Neural progenitor cell (in vitro differentiated cells): ENCODE data around the gene C1orf74. TPM values are rescaled to one million over a fixed set of nuclear protein-coding genes. Genes with fewer than 3 reads are reported as not detected.

ENCODE experiments used
- DNase-seq: peaks from one replicate; pipeline ENCODE4 v3.0.0-alpha.2; 2016; ENCODE audit warnings: low spot score
- H2AFZ ChIP-seq: fragments of 200-600 bp; sonication (generic); replicated peaks from 2 replicates; pipeline ENCODE4 v1.6.1; 2016; ENCODE audit warnings: antibody characterized with exemption
- H3F3A ChIP-seq: fragments of 200-600 bp; sonication (generic); 2 replicates; pipeline ENCODE4 v1.6.1; 2016; ENCODE audit warnings: antibody characterized with exemption, low read depth
- H3K27ac ChIP-seq: fragments of 200-600 bp; sonication (generic); 2 replicates; pipeline ENCODE4 v1.5.1; 2016; ENCODE audit warnings: mild to moderate bottlenecking
- H3K27me3 ChIP-seq: fragments of 200-600 bp; sonication (generic); 2 replicates; pipeline ENCODE4 v1.6.1; 2016; ENCODE audit warnings: mild to moderate bottlenecking, moderate library complexity
- H3K36me3 ChIP-seq: fragments of 200-600 bp; sonication (generic); 2 replicates; pipeline ENCODE4 v1.5.1; 2016
- H3K4me1 ChIP-seq: fragments of 200-600 bp; sonication (generic); 2 replicates; pipeline ENCODE4 v1.6.1; 2016; ENCODE audit warnings: mixed run types
- H3K4me2 ChIP-seq: fragments of 200-600 bp; sonication (generic); 2 replicates; pipeline ENCODE4 v1.6.1; 2016
- H3K4me3 ChIP-seq: fragments of 200-600 bp; sonication (generic); 2 replicates; pipeline ENCODE4 v1.5.1; 2016
- H3K79me2 ChIP-seq: fragments of 200-600 bp; sonication (generic); 2 replicates; pipeline ENCODE4 v1.6.1; 2016; ENCODE audit warnings: low read depth
- H3K9ac ChIP-seq: fragments of 200-600 bp; sonication (generic); 2 replicates; pipeline ENCODE4 v1.6.1; 2016
- H3K9me3 ChIP-seq: fragments of 200-600 bp; sonication (generic); 2 replicates; pipeline ENCODE4 v1.5.1; 2016; ENCODE audit warnings: low read depth
- H4K20me1 ChIP-seq: fragments of 200-600 bp; sonication (generic); 2 replicates; pipeline ENCODE4 v1.6.1; 2016; ENCODE audit warnings: low read depth
- H3K27ac Mint-ChIP-seq: 3 replicates; pipeline ENCODE4 v1.8.0; 2021; ENCODE audit warnings: mixed read lengths
- H3K27me3 Mint-ChIP-seq: 2 replicates; pipeline ENCODE4 v1.8.0; 2022; ENCODE audit warnings: low read depth, mild to moderate bottlenecking, inconsistent platforms, moderate library complexity, mixed read lengths; ENCODE audit not compliant: insufficient read depth
- H3K36me3 Mint-ChIP-seq: 3 replicates; pipeline ENCODE4 v1.8.0; 2021; ENCODE audit warnings: mixed read lengths
- H3K4me1 Mint-ChIP-seq: 3 replicates; pipeline ENCODE4 v1.8.0; 2021; ENCODE audit warnings: mixed read lengths
- H3K4me3 Mint-ChIP-seq: 3 replicates; pipeline ENCODE4 v1.8.0; 2021; ENCODE audit warnings: mild to moderate bottlenecking, moderate library complexity, mixed read lengths
- H3K9me3 Mint-ChIP-seq: 3 replicates; pipeline ENCODE4 v1.8.0; 2020; ENCODE audit warnings: mixed read lengths
- CTCF ChIP-seq: fragments of 200-600 bp; sonication (generic); IDR thresholded peaks from 2 replicates; pipeline ENCODE4 v1.5.1; 2017; ENCODE audit warnings: antibody characterized with exemption, mild to moderate bottlenecking
- EZH2 ChIP-seq: fragments of 200-600 bp; sonication (generic); IDR thresholded peaks from 2 replicates; pipeline ENCODE4 v1.6.1; 2017; ENCODE audit warnings: antibody characterized with exemption, mild to moderate bottlenecking, moderate library complexity
- EZH2phosphoT487 ChIP-seq: fragments of 200-600 bp; sonication (generic); IDR thresholded peaks from 2 replicates; pipeline ENCODE4 v1.6.1; 2017; ENCODE audit warnings: antibody characterized with exemption
- total RNA-seq: library from RNA; depleted of rRNA; stranded (reverse); fragments of >200 nt; gene quantifications from 2 replicates; pipeline ENCODE4 v1.2.3, GENCODE V29; 2015; ENCODE audit warnings: low replicate concordance

Gene C1orf74
- total RNA-seq, 1 donor from 2014 or later = 7.7 TPM

GRCh38 chr1:209741889-209742288 is 42.5 kb downstream of the C1orf74 start:
- Mint-ChIP-seq H3K4me3 (no peak overlapping the region), H3K27me3 (peaks cover 3% of the 10 kb centered on the region), H3K27ac (no peak overlapping the region), H3K36me3 (no peaks in the 10 kb centered on the region), H3K4me1 (peaks cover 9% of the 10 kb centered on the region), H3K9me3 (no peaks in the 10 kb centered on the region)
- Histone ChIP-seq H3F3A (no peaks in the 10 kb centered on the region), H3K79me2 (no peaks in the 10 kb centered on the region), H2AFZ (no peak overlapping the region), H3K27me3 (peaks cover 18% of the 10 kb centered on the region), H3K9me3 (no peaks in the 10 kb centered on the region), H3K4me2 (no peak overlapping the region), H4K20me1 (no peaks in the 10 kb centered on the region), H3K27ac (no peak overlapping the region), H3K4me3 (no peak overlapping the region), H3K4me1 (no peaks in the 10 kb centered on the region), H3K36me3 (no peaks in the 10 kb centered on the region), H3K9ac (no peak overlapping the region)
- TF ChIP-seq EZH2 = no peak
- no peak for TF ChIP-seq CTCF
- TF ChIP-seq EZH2phosphoT487 = no peak
- no peak for DNase-seq

- H3K4me1 Mint-ChIP-seq = peaks cover 9% of the 10 kb centered on the region
Measured at GRCh38 chr1:209741193-209741592, 43.2 kb downstream of the C1orf74 start.

GRCh38 chr1:209738270-209738669 is 46.1 kb downstream of the C1orf74 start:
- H3K36me3 Mint-ChIP-seq = no peaks in the 10 kb centered on the region
- Histone ChIP-seq H3F3A (no peaks in the 10 kb centered on the region), H3K27me3 (peaks cover 7% of the 10 kb centered on the region), H3K9ac (no peak overlapping the region), H3K36me3 (no peaks in the 10 kb centered on the region), H3K9me3 (no peaks in the 10 kb centered on the region), H3K79me2 (no peaks in the 10 kb centered on the region), H3K4me1 (no peaks in the 10 kb centered on the region), H3K27ac (no peak overlapping the region), H3K4me2 (no peak overlapping the region), H4K20me1 (no peaks in the 10 kb centered on the region), H3K4me3 (no peak overlapping the region), H2AFZ (no peak overlapping the region)
- H3K4me1 Mint-ChIP-seq = peaks cover 4% of the 10 kb centered on the region
- no peaks in the 10 kb centered on the region for H3K9me3 Mint-ChIP-seq
- no peak for TF ChIP-seq EZH2
- TF ChIP-seq EZH2phosphoT487 = no peak
- no peak for TF ChIP-seq CTCF
- DNase-seq = no peak
- no peak overlapping the region for H3K4me3 Mint-ChIP-seq
- no peak overlapping the region for H3K27ac Mint-ChIP-seq
- peaks cover 3% of the 10 kb centered on the region for H3K27me3 Mint-ChIP-seq

More at GRCh38 chr1:209741193-209741592, 43.2 kb downstream of the C1orf74 start:
- Mint-ChIP-seq H3K27ac (no peak overlapping the region), H3K9me3 (no peaks in the 10 kb centered on the region), H3K4me3 (no peak overlapping the region), H3K36me3 (no peaks in the 10 kb centered on the region), H3K27me3 (peaks cover 3% of the 10 kb centered on the region)
- Histone ChIP-seq H3K4me2 (no peak overlapping the region), H3K9ac (no peak overlapping the region), H3F3A (no peaks in the 10 kb centered on the region), H3K79me2 (no peaks in the 10 kb centered on the region), H3K27ac (no peak overlapping the region), H3K36me3 (no peaks in the 10 kb centered on the region), H3K4me3 (no peak overlapping the region), H4K20me1 (no peaks in the 10 kb centered on the region), H2AFZ (no peak overlapping the region), H3K4me1 (no peaks in the 10 kb centered on the region), H3K27me3 (peaks cover 11% of the 10 kb centered on the region), H3K9me3 (no peaks in the 10 kb centered on the region)
- TF ChIP-seq EZH2phosphoT487 (no peak), CTCF (no peak), EZH2 (no peak)
- no peak for DNase-seq
